Stimulated activated CD8-positive, alpha-beta memory T cell treated with anti-CD3 and anti-CD28 coated beads, Interleukin-15, amount 100 ng/mL, for 24 hours (primary cell): ENCODE results near the gene RETREG1.
"Not testable (repeated sequence)": the region's sequence is repeated elsewhere in the genome, so short reads cannot be mapped to it uniquely, and the experiment has no call there.

Experiments
- DNase-seq: peaks from one replicate; pipeline ENCODE4 v3.0.0-alpha.2; 2020; ENCODE audit warnings: low read depth

Gene RETREG1

DNA sequence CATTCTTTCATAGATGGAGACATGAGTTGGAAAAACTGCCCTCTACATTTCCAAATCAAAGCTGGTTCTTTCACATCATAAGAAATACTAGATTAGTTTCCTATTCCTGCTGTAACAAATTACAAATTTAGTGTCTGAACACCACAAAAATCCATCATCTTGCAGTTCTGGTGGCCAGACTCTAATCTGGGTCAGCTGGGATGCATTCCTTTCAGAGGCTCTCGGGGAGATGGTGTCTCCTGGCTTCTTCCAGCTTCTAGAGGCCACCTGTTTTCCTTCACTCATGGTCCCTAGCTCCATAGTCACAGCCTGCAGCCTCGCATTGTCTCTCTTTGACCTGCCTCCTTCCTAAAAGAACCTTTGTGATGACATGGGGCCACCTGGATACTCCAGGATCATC lies 65.2 kb downstream of the RETREG1 start:
- no peak for DNase-seq

DNA sequence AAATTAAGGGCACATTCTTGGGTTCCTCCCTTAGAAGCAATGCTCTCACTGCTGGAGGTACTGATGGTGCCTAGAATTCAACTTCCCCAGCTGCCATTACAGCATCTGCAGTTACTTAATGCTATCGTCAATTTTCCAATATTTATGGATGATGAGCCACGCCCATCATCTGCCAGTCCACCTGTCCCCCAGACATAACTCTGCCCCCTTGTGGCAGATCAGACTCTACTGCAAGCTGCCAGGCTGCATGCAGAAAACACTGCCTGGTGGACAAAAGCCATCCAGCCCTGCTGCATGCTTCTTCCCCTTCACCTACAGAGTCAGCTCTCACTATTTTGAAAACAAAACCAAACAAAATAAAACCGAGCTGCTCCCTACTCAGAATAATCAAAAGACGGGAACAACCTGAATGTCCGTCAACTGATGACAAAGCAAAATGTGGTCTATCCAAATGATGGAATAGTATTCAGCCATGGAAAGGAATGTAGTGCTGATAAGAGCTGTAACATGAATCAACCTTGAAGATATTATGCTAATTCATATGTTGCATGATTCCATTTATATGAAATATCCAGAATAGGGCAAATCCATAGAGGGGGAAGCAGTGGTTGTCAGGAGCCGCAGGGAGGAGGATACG lies 66.4 kb downstream of the RETREG1 start:
- no peak for DNase-seq

DNA sequence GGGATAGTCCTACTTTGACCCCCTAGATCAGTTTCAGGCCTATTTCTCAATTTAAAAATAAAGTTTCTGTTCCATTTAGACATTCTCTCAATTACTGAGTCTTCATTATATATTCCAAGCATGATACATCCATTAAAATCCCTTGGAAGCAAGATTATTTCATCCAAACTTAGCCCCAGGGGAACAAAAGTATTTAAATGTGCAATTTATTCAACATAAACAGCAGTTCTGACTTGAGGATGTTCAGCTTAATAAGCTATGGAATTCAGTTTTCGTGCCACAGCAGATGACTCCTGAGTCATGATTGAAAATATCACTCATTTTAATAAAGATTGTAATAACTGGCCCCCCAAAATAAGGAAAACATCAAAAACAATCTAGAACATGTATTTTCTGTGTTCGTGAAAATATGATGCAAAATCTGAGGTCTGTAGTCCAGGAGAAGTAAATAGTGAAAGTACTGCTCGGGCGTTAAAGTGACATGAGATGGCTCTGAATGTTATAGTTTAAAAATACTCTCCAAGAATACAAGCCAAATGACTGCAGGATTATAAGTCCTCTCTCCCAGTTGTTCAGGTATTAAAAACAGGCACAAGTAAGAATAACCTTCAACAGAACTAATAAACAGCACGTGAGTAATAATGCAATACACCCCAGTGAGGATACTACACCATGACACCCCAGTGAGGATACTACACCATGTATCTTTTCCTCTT lies 67.1 kb downstream of the RETREG1 start:
- no peak for DNase-seq

DNA sequence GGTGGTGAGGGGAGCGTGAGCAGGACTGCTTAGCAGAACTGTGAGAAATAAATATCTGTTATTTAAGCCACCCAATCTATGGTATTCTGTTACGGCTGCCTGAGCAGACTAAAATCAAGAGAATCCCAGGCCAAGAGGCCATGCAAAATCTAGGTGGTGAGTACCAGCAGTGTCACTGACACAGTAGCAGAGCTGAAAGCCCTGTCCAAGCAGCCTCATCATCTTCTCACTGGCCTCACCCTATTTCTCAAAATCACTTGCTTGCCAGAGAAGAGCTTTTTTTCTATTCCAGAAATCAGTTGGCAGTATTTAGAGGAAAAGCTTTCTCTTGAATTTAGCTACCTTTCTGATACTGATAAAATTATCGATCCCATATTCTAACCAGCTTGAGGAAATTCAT lies 68.0 kb downstream of the RETREG1 start:
- DNase-seq = no peak

DNA sequence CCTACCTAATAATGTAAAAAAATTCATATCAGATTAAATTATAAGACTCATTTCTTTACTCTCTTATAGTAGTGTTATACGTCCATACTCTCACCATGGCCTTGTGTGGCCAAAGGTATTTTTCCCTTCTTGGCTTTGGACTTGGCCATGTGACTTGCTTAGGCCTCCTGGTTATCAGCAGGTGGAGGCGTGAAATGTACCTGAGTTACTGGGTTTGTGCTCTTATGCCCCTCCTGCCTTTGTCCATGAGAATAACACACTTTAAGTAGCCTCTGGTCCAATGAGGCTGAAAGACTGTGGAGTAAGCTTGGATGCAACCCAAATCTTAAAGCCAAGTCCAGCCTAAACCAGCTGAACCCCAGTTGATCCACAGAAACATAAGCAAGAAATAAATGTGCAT lies 68.7 kb downstream of the RETREG1 start:
- DNase-seq = no peak

DNA sequence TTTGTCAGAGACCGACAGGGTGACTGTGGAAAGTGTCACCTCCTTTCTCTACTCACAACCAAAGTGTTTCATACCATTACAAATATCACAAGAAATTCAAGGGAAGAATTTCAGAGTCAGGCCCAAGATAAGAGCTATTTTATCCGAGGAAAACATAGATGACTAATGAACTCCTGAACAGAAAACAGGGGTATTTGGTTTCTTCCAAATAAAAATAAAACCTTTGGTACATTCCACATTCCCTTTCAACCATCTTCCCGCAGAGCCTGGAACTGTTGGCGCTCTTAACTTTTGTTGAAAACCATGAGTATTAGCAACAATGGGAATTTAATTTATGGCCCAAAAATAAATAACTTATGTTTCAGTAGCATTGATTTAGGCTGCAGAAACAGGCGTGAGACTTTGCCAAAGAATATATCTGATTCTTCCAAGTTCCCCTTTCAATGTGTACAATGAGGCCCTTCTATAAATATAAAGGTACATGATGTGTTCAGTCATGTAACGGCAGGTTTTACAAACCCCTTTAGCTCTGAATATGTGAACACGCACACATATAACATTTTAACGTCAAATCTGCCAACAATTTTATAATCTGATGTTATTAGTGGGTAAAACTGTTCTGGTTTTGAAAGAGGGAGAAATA lies 69.5 kb downstream of the RETREG1 start:
- DNase-seq = no peak

DNA sequence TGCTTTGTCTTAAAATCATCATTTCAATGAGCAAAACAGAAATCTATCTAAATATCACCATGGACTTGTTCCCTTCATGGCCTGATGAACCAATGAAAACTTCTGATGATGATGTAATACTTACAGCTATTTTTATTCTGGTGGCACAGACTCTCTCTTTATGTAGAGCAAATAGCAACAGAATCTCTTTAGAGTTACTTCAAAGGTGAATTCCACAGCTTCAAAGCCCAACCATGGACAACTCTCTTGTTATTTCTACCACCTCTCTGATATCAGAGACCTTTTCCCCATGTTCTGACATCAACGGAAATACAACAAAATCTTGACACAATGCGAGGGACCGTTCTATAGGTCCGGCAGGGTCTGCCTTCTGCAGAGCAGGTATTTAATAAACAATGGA lies 70.1 kb downstream of the RETREG1 start:
- DNase-seq = no peak

DNA sequence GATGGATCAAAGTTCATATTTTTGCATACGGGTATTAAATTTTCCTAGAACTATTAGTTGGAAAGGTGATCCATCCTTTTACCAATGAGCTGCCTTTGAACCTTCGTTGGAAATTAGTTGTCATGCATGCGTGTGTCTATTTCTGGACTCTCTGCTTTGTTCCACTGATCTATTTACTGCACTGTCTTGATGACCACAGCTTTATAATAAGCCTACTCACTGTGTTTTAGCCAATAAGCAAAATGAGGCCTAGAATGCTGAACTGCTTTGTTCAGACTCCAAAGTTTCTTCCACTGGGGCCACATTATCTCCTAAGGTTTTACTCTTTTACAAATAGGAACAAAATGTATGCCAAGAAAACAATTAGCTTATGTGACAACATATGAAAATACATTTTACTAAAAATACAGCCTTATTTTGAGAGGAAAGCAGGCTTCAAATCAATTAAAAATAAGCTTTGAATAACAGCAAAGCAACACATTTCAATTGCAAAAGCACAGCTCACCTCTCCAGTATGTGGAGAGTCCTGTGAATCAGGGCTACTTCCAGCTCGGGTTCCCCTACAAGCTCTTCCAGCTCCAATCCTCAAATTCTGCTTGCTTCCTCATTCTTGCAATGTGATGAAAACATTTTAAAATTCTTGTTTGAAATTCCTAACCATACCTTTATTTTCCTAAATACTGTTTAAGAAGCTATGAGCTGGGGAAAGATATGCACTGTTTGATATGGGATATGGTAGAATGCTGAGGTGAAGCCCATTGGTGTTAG lies 72.0 kb downstream of the RETREG1 start:
- no peak for DNase-seq

DNA sequence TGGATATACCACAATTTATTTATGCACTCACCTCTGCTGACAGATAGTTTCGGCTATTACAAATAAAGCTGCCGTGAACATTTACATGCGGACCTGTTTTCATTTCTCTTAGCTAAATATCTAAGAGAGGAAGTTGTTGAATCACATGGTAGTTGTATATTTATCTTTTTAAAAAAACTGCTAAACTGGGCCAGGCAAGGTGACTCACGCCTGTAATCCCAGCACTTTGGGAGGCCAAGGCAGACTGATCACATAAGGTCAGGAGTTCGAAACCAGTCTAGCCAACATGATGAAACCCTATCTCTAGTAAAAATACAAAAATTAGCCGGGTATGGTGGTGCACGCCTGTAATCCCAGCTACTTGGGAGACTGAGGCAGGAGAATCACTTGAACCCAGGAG lies 73.6 kb downstream of the RETREG1 start:
- not testable (repeated sequence) for DNase-seq

DNA sequence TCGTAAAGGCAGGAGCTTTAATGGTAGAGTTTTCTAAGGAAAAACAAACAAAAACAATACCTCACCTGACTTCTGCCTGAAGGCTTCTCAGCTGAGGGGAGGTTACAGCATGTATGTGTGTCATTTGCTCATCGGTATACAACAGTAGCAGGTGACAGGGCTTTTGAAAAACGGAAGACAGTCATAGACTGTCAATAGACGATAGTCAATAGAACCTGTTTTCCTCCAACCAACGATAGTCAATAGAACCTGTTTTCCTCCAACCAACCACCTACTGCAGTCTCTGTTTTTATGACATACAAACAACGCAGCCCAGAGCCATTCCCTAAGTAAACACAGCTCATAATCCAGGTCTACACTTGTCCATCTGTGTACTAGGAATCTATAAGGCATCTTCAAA lies 74.6 kb downstream of the RETREG1 start:
- DNase-seq = no peak

DNA sequence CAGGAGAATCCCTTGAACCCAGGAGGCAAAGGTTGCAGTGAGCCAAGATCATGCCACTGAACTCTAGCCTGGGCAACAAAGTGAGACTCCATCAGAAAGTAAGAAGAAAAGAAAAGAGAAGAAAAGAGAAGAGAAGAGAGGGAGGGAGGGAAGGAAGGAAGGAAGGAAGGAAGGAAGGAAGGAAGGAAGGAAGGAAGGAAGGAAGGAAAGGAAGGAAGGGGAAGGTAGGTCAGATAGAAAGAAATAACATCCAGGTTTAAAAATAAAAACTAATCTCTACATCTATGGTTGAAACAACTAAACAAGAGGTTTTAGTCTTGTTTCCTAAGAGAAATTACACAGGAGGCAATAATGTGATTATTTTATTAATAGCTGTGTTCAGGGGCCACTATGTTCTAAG lies 75.2 kb downstream of the RETREG1 start:
- DNase-seq = not testable (repeated sequence)

DNA sequence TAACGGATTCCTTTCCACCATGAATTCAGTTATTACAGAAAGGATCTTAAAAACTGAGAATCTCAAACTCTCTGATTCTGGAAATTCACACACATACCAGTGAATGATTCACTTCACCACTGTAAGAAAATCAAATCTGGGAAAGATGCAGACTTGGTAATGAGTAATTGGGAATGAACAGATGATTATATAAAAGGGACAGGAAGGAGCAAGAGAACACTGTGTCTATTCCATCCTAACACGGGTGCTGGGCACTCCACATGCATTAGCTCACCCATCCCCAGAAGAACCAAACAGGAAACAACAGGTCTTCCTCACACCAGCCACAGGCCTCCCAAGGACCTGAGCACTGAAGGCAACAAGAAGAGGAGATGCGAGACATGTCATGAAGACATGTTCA lies 76.4 kb downstream of the RETREG1 start:
- DNase-seq = no peak

DNA sequence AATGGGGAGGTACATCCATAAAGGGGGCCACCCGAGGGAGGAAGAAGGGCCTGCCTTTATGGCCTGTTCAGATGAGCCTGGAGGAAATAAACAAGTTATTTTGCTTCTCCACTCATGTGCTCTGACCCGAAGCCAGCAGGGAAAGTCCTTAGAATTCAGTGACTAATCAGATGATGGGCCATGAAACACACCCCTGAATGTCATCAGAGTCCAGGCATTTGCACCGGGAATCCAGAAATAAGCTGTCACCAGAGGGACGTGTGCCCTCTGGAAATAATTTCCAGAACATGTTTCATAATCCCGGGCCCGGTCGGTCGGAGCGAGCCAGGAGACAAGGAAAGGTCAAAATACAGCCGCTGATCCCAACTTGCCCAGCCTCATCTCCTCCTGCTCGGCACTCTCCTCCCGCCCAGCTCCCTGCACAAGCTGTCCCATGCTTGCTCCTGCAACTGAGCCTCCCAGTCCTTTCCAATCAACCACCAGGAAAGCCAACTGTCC lies 77.6 kb downstream of the RETREG1 start:
- DNase-seq = no peak

DNA sequence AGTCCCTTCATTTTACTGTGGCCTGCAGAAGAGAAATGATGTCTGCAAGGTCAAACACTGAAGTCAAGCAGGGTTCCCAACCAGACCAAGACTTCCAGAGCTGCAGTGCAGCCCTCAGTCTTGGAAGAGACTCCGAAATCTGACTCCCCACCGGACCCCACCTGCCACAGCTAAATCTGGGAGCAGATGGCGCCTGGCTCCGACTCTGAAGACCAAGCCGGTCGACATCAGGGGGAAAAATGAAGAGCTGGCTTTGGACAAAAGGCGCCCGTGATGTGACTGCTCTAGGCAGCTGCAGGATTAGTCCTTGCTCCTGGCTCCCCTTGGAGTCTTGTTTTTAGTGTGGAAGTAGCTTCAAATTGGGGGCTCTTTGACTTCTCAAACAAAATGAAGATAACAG lies 78.8 kb downstream of the RETREG1 start:
- no peak for DNase-seq

DNA sequence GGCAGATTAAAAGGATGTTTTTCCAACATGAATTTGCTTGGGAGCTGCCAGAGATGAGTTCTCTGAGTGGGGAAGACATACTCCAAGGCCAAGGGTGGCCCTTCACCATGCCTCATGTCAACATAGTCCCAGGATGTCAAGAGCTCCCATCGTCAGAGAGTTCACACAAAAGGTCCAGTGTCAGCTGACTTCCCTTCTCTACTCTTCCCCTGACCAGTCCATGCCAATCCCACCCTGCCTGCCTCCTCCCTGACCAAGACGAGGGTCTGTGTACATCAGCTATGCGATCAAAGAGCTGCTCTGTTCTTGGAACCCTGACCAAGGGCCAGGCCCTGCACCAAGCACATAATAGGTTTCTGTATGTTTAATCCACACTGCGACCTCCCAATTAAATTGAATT lies 80.0 kb downstream of the RETREG1 start:
- DNase-seq = no peak

DNA sequence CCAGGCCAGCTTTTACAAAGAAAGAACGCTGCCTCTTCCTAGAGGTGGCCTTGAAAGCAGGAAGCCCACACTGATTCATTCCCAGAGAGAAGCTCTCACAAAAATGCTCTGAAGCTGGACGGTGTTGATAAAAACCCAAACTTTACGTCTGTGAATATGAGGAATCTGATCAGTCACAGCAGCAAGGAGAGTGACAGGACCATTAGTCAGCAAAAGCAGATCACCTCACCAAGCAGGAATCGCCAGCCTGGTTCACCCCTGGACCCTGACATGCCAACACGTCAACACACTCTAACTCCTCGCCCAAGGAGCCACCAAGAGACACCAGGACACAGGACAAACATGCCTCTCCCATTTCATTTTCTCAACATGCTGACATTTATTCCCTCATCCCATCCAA lies 80.6 kb downstream of the RETREG1 start:
- no peak for DNase-seq

DNA sequence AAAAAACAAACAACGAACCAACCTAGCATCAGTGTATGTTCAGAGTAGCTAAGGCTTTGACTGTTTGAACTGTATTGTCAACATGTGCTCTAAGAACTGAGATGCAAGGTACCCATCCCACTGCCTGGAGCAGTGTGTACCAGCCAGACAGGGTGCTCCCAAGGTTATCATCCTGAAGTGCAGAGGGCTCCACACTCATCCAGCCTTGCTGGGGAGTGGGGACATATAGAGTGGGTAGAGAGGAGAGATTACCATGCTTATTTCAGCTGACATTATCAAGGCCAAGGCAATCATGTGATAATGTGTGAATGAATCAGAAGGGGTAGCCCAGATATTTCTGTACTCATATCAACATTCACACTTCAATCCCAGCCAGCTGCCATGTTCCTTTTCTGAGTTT lies 82.5 kb downstream of the RETREG1 start:
- DNase-seq = no peak

DNA sequence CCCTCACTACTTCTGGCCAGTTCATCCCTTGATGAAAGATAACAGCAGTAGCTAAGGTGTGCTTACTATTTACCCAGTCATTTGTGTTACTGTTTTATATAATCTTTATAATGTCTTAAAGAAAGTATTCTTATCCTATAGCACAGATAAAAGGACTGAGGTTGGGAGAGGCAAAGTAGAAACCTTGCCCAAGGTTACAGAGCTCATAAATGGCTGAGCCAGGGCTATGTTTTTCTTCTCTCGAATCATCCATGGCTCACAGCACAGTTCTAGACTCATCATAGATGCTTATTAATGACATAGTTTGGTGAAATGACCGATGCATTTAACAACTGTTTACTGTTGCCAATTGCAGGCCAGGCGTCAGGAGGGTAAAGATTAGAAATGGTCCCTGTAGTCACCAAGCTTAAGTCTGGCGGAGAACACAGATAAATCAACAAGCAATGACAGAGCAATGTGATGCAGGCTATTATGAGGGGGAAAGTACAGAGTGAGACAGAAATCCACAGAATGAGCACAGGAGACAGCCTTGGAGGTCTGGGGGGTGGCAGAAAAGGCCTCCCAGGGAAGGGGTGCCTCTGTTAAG lies 85.6 kb downstream of the RETREG1 start:
- DNase-seq = no peak

DNA sequence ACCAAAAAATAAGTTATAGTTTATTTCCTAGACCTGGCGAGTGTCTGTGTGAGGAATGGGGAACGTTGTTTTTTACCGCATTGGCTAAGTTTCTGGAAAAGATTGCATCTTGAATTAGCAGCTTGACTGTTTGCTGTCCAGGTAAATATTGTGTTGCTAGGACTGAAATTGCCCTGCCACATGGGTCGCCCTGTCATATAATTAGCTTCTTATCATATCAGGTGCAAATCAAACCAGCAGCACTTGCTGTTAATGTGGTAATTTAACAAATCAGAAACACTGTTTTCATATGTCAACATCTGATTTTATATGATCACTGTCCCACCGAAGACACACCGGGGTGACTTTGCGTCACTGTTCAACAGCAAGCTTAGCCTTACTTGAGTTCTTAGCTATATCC lies 87.5 kb downstream of the RETREG1 start:
- DNase-seq = no peak

DNA sequence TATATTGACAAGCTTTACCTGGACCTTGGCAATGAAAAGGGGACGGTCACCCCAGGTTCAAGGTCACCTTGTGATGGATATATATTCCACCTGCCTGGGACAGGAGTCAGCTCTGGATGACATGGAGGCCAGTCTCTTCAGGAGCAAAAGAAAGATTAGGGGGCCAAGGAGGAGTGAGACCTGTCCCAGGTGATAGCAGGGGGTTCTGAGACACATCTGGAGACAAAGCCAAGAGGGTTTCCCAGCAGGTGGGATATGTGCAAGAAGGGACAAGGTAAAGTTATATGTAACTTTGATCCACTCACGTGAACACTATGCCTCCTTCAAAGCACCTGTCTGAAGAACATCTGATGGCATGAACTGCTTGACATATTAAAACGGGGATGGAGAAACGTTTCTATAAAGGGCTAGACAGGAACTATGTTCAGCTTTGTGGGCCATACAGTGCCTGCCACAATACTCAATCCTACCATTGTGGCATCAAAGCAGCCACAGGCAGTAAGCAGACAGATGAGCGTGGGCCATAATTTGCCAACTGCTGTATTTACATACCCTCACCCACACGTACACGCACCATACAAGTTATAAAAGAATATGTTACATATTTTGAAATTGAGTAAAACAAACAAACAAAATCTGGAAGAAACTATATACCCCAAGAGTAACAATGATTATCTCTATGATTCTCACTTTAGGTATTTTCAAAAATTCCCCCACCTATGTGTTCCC lies 88.3 kb downstream of the RETREG1 start:
- no peak for DNase-seq

DNA sequence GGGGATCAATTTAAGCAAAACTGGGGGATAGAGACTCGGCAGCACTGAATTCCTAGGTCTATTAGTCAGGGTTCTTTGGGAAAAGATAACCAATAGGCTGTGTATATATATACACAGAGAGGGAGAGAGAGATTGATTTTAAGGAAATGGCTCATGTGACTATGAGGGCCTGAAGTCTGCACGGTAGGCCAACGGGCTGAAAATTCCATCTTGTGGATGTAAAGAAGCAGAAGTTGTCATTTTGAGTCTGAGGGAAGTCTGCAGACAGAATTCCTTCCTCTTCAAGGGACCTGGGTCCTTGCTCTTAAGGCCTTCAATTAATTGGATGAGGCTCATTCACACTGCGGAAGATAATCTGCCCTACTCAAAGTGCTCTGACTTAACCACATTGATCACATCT lies 91.1 kb downstream of the RETREG1 start:
- no peak for DNase-seq

DNA sequence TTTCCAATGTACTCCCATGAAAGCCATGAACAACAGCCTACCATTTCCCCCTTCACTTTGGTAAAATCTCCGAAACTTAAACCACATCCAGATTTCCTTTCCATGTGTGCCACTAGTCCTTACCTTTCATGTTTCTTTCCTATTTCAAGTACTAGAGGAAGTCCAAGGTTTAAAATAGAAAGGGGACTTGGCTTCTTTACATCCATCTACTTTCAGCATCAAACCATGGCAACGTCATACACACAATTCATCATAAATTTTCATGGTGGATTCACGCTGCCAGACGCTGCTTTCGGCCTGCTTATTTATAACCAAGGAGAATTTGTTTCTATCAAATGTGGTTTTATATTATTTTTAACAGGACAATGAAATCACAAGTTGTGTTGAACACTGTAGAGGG lies 92.5 kb downstream of the RETREG1 start:
- no peak for DNase-seq
